Activated CD4-positive, alpha-beta T cell treated with anti-CD3 and anti-CD28 coated beads, Interleukin-2, amount 10 ng/mL, durations not matched to agents 7 days and 5 days (primary cell): ENCODE data around the gene REST. TPM values are rescaled to one million over a fixed set of nuclear protein-coding genes. Genes with fewer than 3 reads are reported as not detected.
"Not testable (repeated sequence)": the region's sequence is repeated elsewhere in the genome, so short reads cannot be mapped to it uniquely, and the experiment has no call there.

Source experiments
- CTCF ChIA-PET: fragments of 350-600 bp; sonication (Branson Sonifier 250); formaldehyde crosslinking; loops from one replicate; lab custom pipeline; 2021; ENCODE audit warnings: antibody characterized with exemption; lab: Charles Lee
- POLR2A ChIA-PET: fragments of 350-600 bp; sonication (Branson Sonifier 250); formaldehyde crosslinking; loops from one replicate; lab custom pipeline; 2021; ENCODE audit warnings: antibody characterized with exemption; lab: Charles Lee
- DNase-seq: peaks from one replicate; pipeline ENCODE4 v3.0.0-alpha.2; 2020
- H3K27ac Mint-ChIP-seq: one replicate; pipeline ENCODE4 v1.8.0; 2021; ENCODE audit warnings: mild to moderate bottlenecking, moderate library complexity, mixed read lengths
- H3K27me3 Mint-ChIP-seq: one replicate; pipeline ENCODE4 v1.8.0; 2021; ENCODE audit warnings: mixed read lengths
- H3K36me3 Mint-ChIP-seq: one replicate; pipeline ENCODE4 v1.8.0; 2021; ENCODE audit warnings: low read depth, mixed read lengths
- H3K4me1 Mint-ChIP-seq: one replicate; pipeline ENCODE4 v1.8.0; 2021; ENCODE audit warnings: mixed read lengths
- H3K4me3 Mint-ChIP-seq: one replicate; pipeline ENCODE4 v1.8.0; 2021; ENCODE audit warnings: mild to moderate bottlenecking, moderate library complexity, mixed read lengths
- H3K9me3 Mint-ChIP-seq: one replicate; pipeline ENCODE4 v1.8.0; 2021; ENCODE audit warnings: mixed read lengths
- total RNA-seq, 2 experiments: library from RNA; stranded (reverse); gene quantifications; one replicate each; pipeline ENCODE4 v1.2.3, GENCODE V29; 2021

The REST gene
- total RNA-seq, 2 experiments from 2014 or later, result 54.1 to 54.7 TPM

- ChIA-PET CTCF (interaction anchor here (0.6 kb wide), 1 partner anchor 49 kb away, joined by 5 read pairs; no protein-coding TSS in a partner anchor), POLR2A (no interaction called here)
- peaks cover 55% of the 10 kb centered on the region for H3K4me1 Mint-ChIP-seq
- DNase-seq, result no peak
- peaks cover 44% of the 10 kb centered on the region for H3K36me3 Mint-ChIP-seq
- no peaks in the 10 kb centered on the region for H3K27me3 Mint-ChIP-seq
- H3K9me3 Mint-ChIP-seq, result no peaks in the 10 kb centered on the region
- H3K27ac Mint-ChIP-seq, result no peak overlapping the region
- H3K4me3 Mint-ChIP-seq, result no peak overlapping the region
These were observed 6.6 kb downstream of the REST start for GRCh38 chr4:56914336-56914735.

DNA sequence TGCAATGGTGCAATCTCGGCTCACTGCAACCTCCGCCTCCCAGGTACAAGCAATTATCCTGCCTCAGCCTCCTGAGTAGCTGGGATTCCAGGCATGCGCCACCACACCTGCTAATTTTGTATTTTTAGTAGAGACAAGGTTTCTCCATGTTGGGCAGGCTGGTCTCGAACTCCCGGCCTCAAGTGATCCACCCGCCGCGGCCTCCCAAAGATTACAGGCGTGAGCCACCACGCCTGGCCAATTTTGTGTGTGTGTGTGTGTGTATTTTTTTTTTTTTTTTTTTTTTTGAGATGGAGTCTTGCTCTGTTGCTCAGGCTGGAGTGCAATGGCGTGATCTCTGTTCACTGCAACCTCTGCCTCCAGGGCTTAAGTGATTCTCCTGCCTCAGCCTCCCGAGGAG, 7.3 kb downstream of the REST start:
- POLR2A ChIA-PET, DNase-seq, H3K9me3 Mint-ChIP-seq, H3K27me3 Mint-ChIP-seq, H3K4me3 Mint-ChIP-seq, H3K27ac Mint-ChIP-seq: not testable (repeated sequence)
- Mint-ChIP-seq H3K4me1 (peaks cover 53% of the 10 kb centered on the region), H3K36me3 (peaks cover 43% of the 10 kb centered on the region)
- CTCF ChIA-PET, result interaction anchor here (0.6 kb wide), 1 partner anchor 48 kb away, joined by 5 read pairs; no protein-coding TSS in a partner anchor

DNA sequence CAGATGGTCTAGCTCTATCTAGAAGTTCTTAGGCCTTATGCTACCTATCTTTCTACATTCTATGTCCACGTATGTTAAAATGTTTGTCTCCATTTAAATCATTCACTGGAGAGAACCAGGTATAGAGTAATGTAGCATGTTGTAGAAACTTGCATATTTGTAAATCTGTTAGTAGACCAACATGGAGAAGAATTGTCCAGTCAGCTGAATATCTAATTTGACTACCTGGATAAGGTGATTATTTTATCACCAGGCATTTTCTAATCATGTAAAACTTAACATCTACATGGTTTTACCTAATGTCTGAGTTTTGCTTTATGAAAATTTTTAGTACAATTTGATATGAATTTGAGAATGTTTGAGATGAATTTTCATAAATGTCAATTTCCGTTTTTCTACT, 19.5 kb downstream of the REST start:
- H3K27me3 Mint-ChIP-seq, result no peaks in the 10 kb centered on the region
- no peak overlapping the region for H3K4me3 Mint-ChIP-seq
- ChIA-PET POLR2A (interaction anchor here (0.9 to 1.0 kb wide), 2 partner anchors 14 to 50 kb away, joined by 3 to 5 read pairs; partner anchors contain the start of gene NOA1), CTCF (interaction anchor here (0.5 to 0.6 kb wide), 2 partner anchors 1114 to 1619 kb away, joined by 3 read pairs; no protein-coding TSS in a partner anchor)
- peaks cover 17% of the 10 kb centered on the region for H3K4me1 Mint-ChIP-seq
- no peaks in the 10 kb centered on the region for H3K9me3 Mint-ChIP-seq
- no peak overlapping the region for H3K27ac Mint-ChIP-seq
- H3K36me3 Mint-ChIP-seq, result peaks cover 55% of the 10 kb centered on the region
- DNase-seq, result no peak

DNA sequence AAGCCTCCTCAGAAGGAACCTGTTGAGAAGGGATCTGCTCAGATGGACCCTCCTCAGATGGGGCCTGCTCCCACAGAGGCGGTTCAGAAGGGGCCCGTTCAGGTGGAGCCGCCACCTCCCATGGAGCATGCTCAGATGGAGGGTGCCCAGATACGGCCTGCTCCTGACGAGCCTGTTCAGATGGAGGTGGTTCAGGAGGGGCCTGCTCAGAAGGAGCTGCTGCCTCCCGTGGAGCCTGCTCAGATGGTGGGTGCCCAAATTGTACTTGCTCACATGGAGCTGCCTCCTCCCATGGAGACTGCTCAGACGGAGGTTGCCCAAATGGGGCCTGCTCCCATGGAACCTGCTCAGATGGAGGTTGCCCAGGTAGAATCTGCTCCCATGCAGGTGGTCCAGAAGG, 22.9 kb downstream of the REST start:
- Mint-ChIP-seq H3K36me3 (peaks cover 48% of the 10 kb centered on the region), H3K27ac (peak overlapping the region; percentile 57), H3K27me3 (no peaks in the 10 kb centered on the region), H3K4me3 (no peak overlapping the region), H3K4me1 (peaks cover 23% of the 10 kb centered on the region), H3K9me3 (no peaks in the 10 kb centered on the region)
- POLR2A ChIA-PET, result no interaction called here
- no peak for DNase-seq
- CTCF ChIA-PET, result no interaction called here

- Mint-ChIP-seq H3K27ac (no peak overlapping the region), H3K36me3 (peaks cover 46% of the 10 kb centered on the region), H3K9me3 (no peaks in the 10 kb centered on the region), H3K4me1 (peaks cover 23% of the 10 kb centered on the region), H3K4me3 (no peak overlapping the region), H3K27me3 (no peaks in the 10 kb centered on the region)
- CTCF ChIA-PET, result no interaction called here
- POLR2A ChIA-PET, result no interaction called here
- no peak for DNase-seq
These were observed 24.2 kb downstream of the REST start for GRCh38 chr4:56931924-56932323.

DNA sequence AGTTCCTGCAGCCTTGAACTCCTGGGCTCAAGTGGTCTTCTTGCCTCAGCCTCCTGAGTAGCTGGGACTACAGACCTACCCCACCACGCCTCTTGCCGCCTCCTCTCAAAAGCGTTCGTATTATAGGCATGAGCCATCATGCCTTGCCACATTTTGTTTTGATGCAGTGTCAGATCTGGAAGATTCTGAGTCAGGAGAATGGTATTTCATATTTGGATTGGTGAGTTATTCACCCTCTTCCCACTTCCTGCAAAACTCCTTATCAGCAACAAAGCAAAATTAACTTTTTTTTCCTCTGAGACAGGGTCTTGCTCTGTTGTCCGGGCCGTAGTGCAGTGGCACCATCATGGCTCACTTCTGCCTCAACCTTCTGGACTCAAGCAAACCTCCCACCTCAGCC, 29.6 kb downstream of the REST start:
- no peaks in the 10 kb centered on the region for H3K27me3 Mint-ChIP-seq

DNA sequence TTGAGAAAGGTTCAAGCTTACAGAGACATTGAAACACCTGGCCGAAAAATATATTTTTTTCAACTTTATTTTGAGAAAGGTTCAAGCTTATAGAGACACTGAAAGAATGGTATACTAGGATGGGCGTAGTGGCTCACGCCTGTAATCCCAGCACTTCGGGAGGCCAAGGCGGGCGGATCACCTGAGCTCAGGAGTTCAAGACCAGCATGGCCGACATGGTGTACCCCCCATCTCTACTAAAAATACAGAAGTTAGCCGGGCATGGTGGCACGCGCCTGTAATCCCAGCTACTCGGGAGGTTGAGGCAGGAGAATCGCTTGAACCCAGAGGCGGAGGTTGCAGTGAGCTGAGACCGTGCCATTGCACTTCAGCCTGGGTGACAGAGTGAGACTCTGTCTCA, 32.1 kb downstream of the REST start:
- POLR2A ChIA-PET, DNase-seq, H3K4me1 Mint-ChIP-seq, H3K4me3 Mint-ChIP-seq, H3K27me3 Mint-ChIP-seq, H3K27ac Mint-ChIP-seq, H3K9me3 Mint-ChIP-seq: not testable (repeated sequence)
- CTCF ChIA-PET, result interaction anchor here (0.5 to 0.6 kb wide), 2 partner anchors 26 to 1449 kb away, joined by 3 to 4 read pairs; no protein-coding TSS in a partner anchor
- peaks cover 13% of the 10 kb centered on the region for H3K36me3 Mint-ChIP-seq

More for the DNA sequence above, 29.6 kb downstream of the REST start:
- Mint-ChIP-seq H3K9me3 (no peaks in the 10 kb centered on the region), H3K36me3 (peaks cover 30% of the 10 kb centered on the region), H3K27ac (no peak overlapping the region), H3K4me1 (peaks cover 6% of the 10 kb centered on the region), H3K4me3 (no peak overlapping the region)
- ChIA-PET CTCF (no interaction called here), POLR2A (no interaction called here)
- no peak for DNase-seq

DNA sequence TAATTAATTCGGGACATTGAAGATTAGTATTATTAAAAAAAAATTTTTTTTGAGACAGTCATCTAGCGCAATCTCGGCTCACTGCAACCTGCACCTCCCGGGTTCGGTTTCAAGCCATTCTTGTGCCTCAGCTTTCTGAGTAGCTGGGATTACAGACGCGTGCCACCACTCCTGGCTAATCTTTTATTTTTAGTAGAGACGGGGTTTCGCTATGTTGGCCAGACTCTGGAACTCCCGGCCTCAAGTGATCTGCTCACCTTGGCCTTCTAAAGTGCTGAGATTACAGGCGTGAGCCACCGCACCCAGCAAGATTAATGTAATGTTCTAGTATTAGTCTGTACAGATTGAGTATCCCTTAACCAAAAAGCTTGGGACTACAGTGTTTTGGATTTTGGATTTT, 32.7 kb downstream of the REST start:
- no peak overlapping the region for H3K27ac Mint-ChIP-seq
- peaks cover 13% of the 10 kb centered on the region for H3K36me3 Mint-ChIP-seq
- no peak overlapping the region for H3K4me3 Mint-ChIP-seq
- H3K9me3 Mint-ChIP-seq, result no peaks in the 10 kb centered on the region
- POLR2A ChIA-PET, result no interaction called here
- no peak for DNase-seq
- no peaks in the 10 kb centered on the region for H3K4me1 Mint-ChIP-seq
- H3K27me3 Mint-ChIP-seq, result no peaks in the 10 kb centered on the region
- CTCF ChIA-PET, result no interaction called here

- Mint-ChIP-seq H3K27ac (no peak overlapping the region), H3K4me3 (no peak overlapping the region), H3K27me3 (no peaks in the 10 kb centered on the region), H3K36me3 (peaks cover 13% of the 10 kb centered on the region), H3K4me1 (no peaks in the 10 kb centered on the region), H3K9me3 (no peaks in the 10 kb centered on the region)
- ChIA-PET CTCF (interaction anchor here (0.8 kb wide), 1 partner anchor 60 kb away, joined by 3 read pairs; no protein-coding TSS in a partner anchor), POLR2A (interaction anchor here (0.6 kb wide), 1 partner anchor 14 kb away, joined by 5 read pairs; no protein-coding TSS in a partner anchor)
- DNase-seq, result no peak
These were observed 33.3 kb downstream of the REST start for GRCh38 chr4:56940971-56941370.

DNA sequence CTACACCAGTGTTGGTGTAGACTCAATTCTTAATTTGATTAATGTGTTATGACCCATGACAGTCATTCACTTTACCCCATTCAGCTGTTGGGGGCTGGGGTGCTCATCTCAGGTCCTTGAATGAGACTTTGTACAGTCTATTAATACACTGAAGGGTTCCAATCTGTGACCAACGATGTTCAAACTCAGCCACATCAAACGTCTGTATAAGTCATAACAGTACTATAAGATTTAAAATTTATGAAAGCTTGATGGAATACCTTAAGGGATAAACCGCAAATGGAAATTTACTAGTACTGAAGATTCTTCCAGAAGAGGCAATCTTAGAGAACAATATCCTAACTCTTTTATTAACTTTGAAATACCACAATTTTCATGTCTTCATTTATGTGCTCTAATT, 33.7 kb downstream of the REST start:
- H3K9me3 Mint-ChIP-seq, result no peaks in the 10 kb centered on the region
- ChIA-PET CTCF (interaction anchor here (0.8 kb wide), 1 partner anchor 61 kb away, joined by 3 read pairs; no protein-coding TSS in a partner anchor), POLR2A (interaction anchor here (0.6 kb wide), 1 partner anchor 14 kb away, joined by 5 read pairs; no protein-coding TSS in a partner anchor)
- H3K27me3 Mint-ChIP-seq, result no peaks in the 10 kb centered on the region
- H3K36me3 Mint-ChIP-seq, result peaks cover 13% of the 10 kb centered on the region
- H3K4me3 Mint-ChIP-seq, result no peak overlapping the region
- DNase-seq, result no peak
- no peak overlapping the region for H3K27ac Mint-ChIP-seq
- H3K4me1 Mint-ChIP-seq, result no peaks in the 10 kb centered on the region

DNA sequence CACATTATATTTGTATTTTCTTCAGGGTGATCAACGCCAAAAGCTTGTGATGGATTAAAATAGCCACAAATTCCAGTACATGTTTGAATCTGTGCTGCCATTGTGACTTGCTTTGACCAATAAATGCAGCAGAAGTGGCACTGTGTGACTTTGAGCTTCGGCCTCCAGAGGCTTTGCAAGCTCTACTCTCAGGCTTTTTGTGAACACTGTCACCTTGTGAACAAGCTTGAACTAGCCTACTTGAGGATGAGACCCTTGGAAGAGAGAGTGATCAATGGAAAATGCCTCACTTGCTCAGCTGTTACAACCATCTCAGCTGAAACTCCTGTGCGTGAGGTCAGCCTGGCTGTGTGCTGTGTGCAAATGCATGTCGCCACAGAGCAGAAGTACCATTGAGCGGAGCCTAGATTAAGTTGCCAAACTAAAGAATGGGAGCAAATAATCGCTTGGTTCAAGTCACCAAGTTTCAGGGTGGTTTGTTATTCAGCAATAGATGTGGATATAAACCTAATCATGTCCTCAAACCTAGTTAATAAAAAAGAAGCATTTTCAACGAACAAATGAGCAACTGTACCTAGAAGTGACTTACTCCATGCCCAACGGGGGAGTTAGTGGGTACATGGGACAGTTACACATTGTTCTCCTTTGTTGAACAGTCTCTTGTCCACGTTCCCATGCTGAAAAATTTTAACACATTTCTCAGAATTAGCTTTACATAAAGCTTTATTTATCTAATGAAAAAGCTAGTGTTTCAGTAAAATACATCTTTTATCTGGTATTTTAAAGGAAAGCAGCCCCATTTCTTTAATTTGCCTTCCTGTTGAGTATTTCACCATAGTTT, 46.2 kb downstream of the REST start:
- no peaks in the 10 kb centered on the region for H3K36me3 Mint-ChIP-seq
- DNase-seq, result no peak
- CTCF ChIA-PET, result interaction anchor here (0.5 to 0.6 kb wide), 2 partner anchors 19 to 1582 kb away, joined by 3 read pairs; no protein-coding TSS in a partner anchor
- no peaks in the 10 kb centered on the region for H3K4me1 Mint-ChIP-seq
- H3K9me3 Mint-ChIP-seq, result no peaks in the 10 kb centered on the region
- POLR2A ChIA-PET, result no interaction called here
- H3K27ac Mint-ChIP-seq, result no peak overlapping the region
- H3K27me3 Mint-ChIP-seq, result no peaks in the 10 kb centered on the region
- H3K4me3 Mint-ChIP-seq, result no peak overlapping the region

DNA sequence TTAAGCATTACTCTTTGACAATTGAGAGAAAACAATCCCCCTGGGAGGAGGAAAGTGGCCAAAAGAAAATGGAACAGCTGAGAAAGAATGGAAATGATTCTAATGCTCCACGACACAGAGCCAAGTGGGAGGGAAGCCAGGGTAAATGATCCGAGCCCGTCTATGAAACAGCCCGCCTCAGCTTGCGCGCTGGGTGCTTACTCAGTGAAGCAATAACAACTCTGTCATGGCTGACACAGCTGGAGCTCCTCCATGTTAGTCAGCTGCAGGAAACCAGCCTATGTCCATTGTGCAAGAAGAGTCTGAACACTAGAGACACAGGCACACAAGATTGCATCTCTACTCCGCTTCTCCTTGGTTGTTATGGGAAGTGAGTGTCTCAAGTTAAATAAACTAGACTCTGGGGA, 50.4 kb downstream of the REST start:
- POLR2A ChIA-PET, result no interaction called here
- CTCF ChIA-PET, result no interaction called here
- DNase-seq, result no peak
- H3K27ac Mint-ChIP-seq, result no peak overlapping the region
- no peaks in the 10 kb centered on the region for H3K27me3 Mint-ChIP-seq
- H3K4me3 Mint-ChIP-seq, result no peak overlapping the region
- H3K36me3 Mint-ChIP-seq, result peaks cover 11% of the 10 kb centered on the region
- no peaks in the 10 kb centered on the region for H3K4me1 Mint-ChIP-seq
- no peaks in the 10 kb centered on the region for H3K9me3 Mint-ChIP-seq

DNA sequence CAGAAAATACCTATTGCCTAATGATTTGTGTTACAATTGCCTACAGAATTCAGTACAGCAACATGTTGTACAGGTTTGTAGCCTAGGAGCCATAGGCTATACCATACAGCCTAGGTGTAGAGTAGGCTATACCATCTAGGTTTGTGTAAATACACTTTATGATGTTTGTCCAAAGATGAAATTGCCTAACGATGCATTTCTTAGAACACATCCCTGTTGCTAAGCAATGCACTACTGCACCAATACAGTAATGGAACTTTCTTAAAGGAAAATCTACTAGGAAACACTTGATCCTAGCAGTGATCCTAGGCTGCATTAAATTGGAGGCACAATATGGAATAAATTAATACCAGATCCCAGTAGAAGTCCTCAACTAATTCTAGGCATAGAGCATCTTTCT, 51.4 kb downstream of the REST start:
- Mint-ChIP-seq H3K9me3 (no peaks in the 10 kb centered on the region), H3K4me1 (no peaks in the 10 kb centered on the region), H3K4me3 (no peak overlapping the region), H3K36me3 (peaks cover 15% of the 10 kb centered on the region), H3K27ac (no peak overlapping the region), H3K27me3 (no peaks in the 10 kb centered on the region)
- DNase-seq, result no peak
- POLR2A ChIA-PET, result no interaction called here
- CTCF ChIA-PET, result interaction anchor here (1.2 to 1.4 kb wide), 2 partner anchors 10 to 18 kb away, joined by 3 to 5 read pairs; partner anchors contain the start of gene NOA1
